ENCODE data around the gene FREM2. TPM values are rescaled to one million over a fixed set of nuclear protein-coding genes. Genes with fewer than 3 reads are reported as not detected.

Gene FREM2
- total RNA-seq, 4 donors from 2014 or later = 10.8 to 18.0 (median 12.7) TPM

DNA sequence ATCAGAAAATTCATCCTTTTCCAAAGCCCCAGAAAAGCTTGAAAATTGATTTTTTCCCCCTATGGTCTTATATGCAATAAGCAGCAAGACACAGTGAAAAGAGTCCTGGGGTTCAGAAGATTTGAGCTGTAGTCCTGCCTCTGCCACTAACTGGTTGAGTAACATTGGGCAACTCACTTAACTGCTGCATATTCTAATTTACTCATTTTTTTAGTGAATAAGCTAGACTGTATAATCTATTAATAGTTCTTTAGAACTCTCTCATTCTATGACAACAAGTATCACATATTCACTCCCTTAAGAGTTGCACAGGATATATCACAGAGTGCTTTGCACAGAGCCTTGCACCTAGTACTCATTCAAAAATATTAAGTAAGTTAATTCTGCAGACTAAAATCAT lies 192.9 kb downstream of the FREM2 start:
- H3K9me3 ChIP-seq = no peaks in the 10 kb centered on the region
- peaks cover 0 to 6% (median 0%) of the 10 kb centered on the region in 3 donors for H3K36me3 ChIP-seq
- DNase-seq (ENCODE audit: low spot score in 2 of 2) = no peak
- H3K27ac ChIP-seq = no peak overlapping the region
- no peak overlapping the region for H3K4me3 ChIP-seq
- TF ChIP-seq EP300 (IDR thresholded peaks at IDR 0.05) = no peak
- no peak for TF ChIP-seq POLR2A (IDR thresholded peaks at IDR 0.05)
- peaks cover 0 to 16% (median 0%) of the 10 kb centered on the region in 4 donors for H3K4me1 ChIP-seq
- H3K27me3 ChIP-seq = no peaks in the 10 kb centered on the region

DNA sequence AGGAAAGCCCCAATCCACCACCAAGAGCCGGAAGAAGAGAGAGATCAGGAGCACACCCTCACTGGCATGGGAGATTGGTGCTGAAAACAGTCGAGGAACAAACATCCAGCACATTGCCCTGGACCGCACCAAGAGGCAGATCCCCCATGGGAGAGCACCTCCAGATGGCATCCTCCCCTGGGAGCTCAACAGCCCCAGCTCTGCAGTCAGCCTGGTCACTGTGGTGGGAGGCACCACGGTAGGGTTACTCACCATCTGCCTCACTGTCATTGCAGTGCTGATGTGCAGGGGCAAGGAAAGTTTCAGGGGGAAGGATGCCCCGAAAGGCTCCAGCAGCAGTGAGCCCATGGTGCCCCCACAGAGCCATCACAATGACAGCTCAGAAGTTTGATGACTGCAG lies 193.5 kb downstream of the FREM2 start:
- H3K4me3 ChIP-seq = no peak overlapping the region
- no peaks in the 10 kb centered on the region for H3K9me3 ChIP-seq
- no peaks in the 10 kb centered on the region for H3K27me3 ChIP-seq
- no peak for TF ChIP-seq POLR2A (IDR thresholded peaks at IDR 0.05)
- H3K36me3 ChIP-seq = peaks cover 0 to 6% (median 0%) of the 10 kb centered on the region in 3 donors
- H3K4me1 ChIP-seq = peaks cover 0 to 16% (median 0%) of the 10 kb centered on the region in 4 donors
- no peak for DNase-seq (ENCODE audit: low spot score in 2 of 2)
- H3K27ac ChIP-seq = no peak overlapping the region
- WGBS, 2 donors = 87 to 88% methylated on average over 3 to 4 of the region's 5 CpGs

- Histone ChIP-seq H3K9me3 (no peaks in the 10 kb centered on the region), H3K36me3 (peaks cover 0 to 6% (median 0%) of the 10 kb centered on the region in 3 donors), H3K27me3 (no peaks in the 10 kb centered on the region), H3K27ac (no peak overlapping the region), H3K4me1 (peaks cover 0 to 14% (median 0%) of the 10 kb centered on the region in 4 donors), H3K4me3 (no peak overlapping the region)
- DNase-seq (ENCODE audit: low spot score in 2 of 2) = no peak
- no peak for TF ChIP-seq POLR2A (IDR thresholded peaks at IDR 0.05)
- TF ChIP-seq, protein P1, sequence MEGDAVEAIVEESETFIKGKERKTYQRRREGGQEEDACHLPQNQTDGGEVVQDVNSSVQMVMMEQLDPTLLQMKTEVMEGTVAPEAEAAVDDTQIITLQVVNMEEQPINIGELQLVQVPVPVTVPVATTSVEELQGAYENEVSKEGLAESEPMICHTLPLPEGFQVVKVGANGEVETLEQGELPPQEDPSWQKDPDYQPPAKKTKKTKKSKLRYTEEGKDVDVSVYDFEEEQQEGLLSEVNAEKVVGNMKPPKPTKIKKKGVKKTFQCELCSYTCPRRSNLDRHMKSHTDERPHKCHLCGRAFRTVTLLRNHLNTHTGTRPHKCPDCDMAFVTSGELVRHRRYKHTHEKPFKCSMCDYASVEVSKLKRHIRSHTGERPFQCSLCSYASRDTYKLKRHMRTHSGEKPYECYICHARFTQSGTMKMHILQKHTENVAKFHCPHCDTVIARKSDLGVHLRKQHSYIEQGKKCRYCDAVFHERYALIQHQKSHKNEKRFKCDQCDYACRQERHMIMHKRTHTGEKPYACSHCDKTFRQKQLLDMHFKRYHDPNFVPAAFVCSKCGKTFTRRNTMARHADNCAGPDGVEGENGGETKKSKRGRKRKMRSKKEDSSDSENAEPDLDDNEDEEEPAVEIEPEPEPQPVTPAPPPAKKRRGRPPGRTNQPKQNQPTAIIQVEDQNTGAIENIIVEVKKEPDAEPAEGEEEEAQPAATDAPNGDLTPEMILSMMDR (IDR thresholded peaks at IDR 0.05) = no peak
- no peak for TF ChIP-seq EP300 (IDR thresholded peaks at IDR 0.05)
- 27 to 46% methylated on average over 2 of the region's 2 CpGs for WGBS, 2 donors
Measured at GRCh38 chr13:38883783-38884182, 196.9 kb downstream of the FREM2 start.

GRCh38 chr13:38888309-38888708 lies 201.4 kb downstream of the FREM2 start:
- Histone ChIP-seq H3K4me1 (peaks cover 0 to 6% (median 0%) of the 10 kb centered on the region in 4 donors), H3K4me3 (no peak overlapping the region), H3K27me3 (no peaks in the 10 kb centered on the region), H3K36me3 (no peaks in the 10 kb centered on the region), H3K9me3 (peaks cover 0 to 3% (median 0%) of the 10 kb centered on the region in 4 donors), H3K27ac (no peak overlapping the region)
- 85 to 90% methylated on average over 4 of the region's 4 CpGs for WGBS, 2 donors
- TF ChIP-seq EP300 (IDR thresholded peaks at IDR 0.05) (no peak), POLR2A (IDR thresholded peaks at IDR 0.05) (no peak)
- TF ChIP-seq, protein P1 (IDR thresholded peaks at IDR 0.05) = no peak
- DNase-seq (ENCODE audit: low spot score in 2 of 2) = no peak

GRCh38 chr13:38895075-38895474 lies 208.2 kb downstream of the FREM2 start:
- H3K27ac ChIP-seq = no peak overlapping the region
- no peaks in the 10 kb centered on the region for H3K36me3 ChIP-seq
- no peak for TF ChIP-seq EP300 (IDR thresholded peaks at IDR 0.05)
- no peak for TF ChIP-seq POLR2A (IDR thresholded peaks at IDR 0.05)
- TF ChIP-seq, protein P1 (IDR thresholded peaks at IDR 0.05) = no peak
- no peaks in the 10 kb centered on the region for H3K4me1 ChIP-seq
- H3K27me3 ChIP-seq = no peaks in the 10 kb centered on the region
- WGBS, 2 donors = 88 to 92% methylated on average over 1 of the region's 1 CpG
- H3K4me3 ChIP-seq = no peak overlapping the region
- peaks cover 0 to 16% (median 0%) of the 10 kb centered on the region in 4 donors for H3K9me3 ChIP-seq
- DNase-seq (ENCODE audit: low spot score in 2 of 2) = no peak

- DNase-seq (ENCODE audit: low spot score in 2 of 2) = no peak
- H3K27ac ChIP-seq = no peak overlapping the region
- H3K9me3 ChIP-seq = peaks cover 0 to 16% (median 0%) of the 10 kb centered on the region in 4 donors
- H3K4me3 ChIP-seq = no peak overlapping the region
- H3K27me3 ChIP-seq = no peaks in the 10 kb centered on the region
- 90 to 92% methylated on average over 6 of the region's 6 CpGs for WGBS, 2 donors
- H3K4me1 ChIP-seq = no peaks in the 10 kb centered on the region
- TF ChIP-seq EP300 (IDR thresholded peaks at IDR 0.05) (no peak), POLR2A (IDR thresholded peaks at IDR 0.05) (no peak)
- TF ChIP-seq, protein P1 (IDR thresholded peaks at IDR 0.05) = no peak
- no peaks in the 10 kb centered on the region for H3K36me3 ChIP-seq
Measured at GRCh38 chr13:38897521-38897920, 210.6 kb downstream of the FREM2 start.
